ENCODE results near the gene ZNF629.

Gene ZNF629

DNA sequence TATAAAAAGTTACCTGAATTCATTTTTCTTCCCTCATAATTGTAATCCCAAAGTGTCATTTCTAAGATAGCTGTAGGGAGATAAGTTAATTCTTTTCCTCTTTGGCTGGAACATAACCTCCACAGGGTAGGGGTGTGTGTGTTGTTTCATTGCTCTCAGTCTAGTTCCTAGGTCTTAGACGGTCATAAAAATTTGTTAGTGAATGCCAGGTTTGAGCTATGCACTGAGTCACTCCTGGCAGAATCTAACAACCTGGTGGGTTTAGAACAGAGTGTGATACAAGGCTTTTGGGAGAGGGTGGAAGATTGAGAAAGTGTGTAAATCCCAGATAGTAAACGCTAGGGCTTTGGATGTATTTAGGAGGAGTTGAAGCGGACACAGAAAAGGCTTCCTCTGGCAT, 39.7 kb downstream of the ZNF629 start:
- peak; percentile 28 for DNase-seq

DNA sequence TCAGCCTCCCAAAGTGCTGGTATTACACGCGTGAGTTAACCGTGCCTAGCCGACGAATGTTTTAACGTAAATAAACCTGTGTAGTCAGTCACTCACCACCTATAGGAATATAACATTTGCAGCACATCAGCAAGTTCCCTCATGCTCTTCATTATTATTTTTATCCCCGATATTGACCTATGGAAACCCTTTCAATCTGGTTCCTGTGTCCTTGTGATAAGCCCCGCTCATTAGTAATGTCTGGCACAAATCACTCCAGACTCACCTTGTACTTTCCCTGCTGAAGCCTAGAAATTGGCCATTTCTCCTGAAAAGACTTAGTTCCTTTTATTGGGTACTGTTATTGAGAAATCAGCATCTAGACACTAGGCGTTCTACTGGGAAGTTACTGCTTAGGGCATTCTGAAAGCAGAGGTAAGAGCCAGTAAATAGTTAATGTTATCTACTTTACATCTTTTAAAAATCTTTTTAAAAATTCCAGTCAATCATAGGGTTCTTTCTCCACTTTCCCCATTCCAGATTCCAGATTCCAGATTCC, 40.3 kb downstream of the ZNF629 start:
- no peak for DNase-seq

DNA sequence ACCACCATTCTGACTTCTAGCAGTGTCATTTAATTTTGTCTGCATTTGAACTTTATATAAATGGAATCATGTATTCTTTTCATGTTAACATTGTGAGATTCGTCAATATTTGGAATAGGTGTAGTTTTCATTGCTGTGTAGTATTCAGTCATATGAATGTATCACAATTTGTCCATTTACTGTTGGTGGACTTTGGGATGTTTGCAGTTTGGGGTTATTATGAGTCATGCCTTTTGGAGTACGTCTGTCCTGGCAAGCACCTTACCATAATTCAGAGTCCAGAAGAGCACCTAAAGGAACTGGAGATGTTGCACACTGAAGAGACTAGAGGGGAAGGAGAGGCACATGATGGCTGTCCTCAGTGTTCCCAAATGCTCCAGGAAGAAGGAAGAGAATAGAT, 41.9 kb downstream of the ZNF629 start:
- DNase-seq = no peak

DNA sequence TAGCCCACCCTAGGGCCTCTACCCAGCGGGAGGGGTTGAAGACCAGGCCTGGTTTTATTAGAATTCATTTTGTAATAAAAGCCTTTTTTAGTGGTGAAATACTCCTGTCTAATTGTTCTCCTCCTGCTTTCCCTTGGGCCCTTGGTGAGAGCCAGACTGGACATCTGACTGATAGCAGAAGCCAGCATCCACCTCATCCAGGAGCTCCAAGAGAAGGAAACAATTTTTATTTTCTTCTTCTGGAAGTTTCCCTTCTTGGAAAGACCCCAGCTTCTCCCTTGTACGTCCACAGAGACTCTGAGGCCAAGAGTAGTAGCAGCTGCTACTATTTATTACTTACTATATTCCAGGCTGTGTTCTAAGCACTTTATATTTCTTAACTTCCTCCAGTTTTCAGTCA, 42.8 kb downstream of the ZNF629 start:
- DNase-seq = no peak

DNA sequence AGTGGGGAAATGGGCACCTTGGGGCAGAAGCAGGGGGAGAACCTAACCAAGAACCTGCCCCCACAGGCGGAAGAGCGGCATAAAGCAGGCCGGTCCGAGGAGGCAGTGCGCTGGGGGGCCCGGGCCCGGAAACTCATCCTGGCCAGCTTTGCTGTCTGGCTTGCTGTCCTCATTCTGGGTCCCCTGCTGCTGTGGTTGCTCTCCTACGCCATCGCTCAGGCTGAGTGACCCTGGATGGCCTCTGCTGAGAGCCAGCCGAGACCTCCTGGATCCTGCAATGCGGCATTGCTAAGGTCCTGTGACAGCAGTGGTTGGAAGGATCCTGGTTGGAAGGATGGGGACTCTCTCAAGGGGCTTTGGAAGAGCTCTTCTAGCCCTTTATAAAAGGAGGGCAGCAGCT, 43.3 kb downstream of the ZNF629 start:
- DNase-seq = no peak

DNA sequence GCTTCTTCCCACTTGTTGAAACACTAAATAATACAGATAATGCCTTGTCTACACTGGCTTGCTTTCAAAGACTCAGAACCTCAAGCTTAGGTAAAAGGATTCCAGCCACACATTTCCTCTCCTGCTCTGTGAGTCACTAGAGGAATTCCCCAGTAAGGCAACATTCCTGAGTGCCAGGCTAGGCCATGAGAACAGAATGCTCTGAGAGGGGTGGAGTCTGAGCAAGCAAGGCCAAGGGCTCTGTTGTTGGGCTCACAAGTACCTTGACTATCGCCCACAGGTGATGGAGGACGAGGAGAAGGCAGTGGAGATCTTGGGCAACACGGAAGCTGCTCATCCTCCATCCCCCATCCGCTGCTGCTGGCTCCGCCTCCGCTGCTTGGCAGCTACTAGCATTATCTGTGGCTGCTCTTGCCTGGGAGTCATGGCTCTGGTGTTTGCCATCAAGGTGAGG, 45.5 kb downstream of the ZNF629 start:
- DNase-seq = peak; percentile 90

DNA sequence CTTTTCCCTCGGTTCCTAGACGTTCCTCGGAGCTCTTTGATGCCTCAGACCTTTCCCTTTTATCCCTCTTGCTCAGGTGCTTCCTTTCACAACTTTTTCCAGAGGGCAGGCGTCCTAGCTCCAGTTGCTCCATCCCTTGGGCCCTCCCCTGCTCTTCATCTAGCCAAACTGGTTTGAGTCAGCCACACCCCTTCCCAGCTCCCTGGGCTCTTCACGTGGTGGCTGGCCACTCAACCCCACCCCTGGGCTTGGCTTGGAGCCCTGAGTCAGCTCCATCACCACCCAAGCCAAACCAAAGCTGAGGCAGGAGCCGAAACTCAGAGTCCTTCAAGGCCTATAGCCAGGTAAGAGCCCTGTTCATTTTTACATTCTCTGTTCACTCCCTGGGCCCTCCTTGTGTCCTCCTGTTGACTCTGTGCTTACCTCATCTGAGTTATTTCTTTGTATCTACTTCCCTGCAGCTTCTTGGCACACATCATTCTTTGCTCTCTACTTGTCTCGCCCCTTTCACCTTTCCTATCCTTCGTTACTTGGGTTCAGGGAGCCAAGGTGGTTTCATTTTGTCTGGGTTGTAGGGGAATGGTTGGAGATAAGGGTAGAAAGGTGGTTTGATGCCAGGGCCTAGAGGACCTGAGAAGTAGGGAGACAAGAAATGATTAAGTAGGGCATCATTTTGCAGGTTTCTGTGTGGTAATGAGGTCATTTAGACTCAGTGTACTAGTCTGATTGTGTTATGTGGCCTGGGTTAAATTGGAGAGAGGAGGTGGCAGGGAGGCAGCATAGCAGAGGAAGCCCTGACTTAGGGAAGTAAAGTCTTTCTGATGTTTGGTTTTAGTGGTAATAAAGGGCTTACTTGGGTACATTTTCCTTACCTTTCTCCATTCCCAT, 46.4 kb downstream of the ZNF629 start:
- DNase-seq = peak; percentile 35

DNA sequence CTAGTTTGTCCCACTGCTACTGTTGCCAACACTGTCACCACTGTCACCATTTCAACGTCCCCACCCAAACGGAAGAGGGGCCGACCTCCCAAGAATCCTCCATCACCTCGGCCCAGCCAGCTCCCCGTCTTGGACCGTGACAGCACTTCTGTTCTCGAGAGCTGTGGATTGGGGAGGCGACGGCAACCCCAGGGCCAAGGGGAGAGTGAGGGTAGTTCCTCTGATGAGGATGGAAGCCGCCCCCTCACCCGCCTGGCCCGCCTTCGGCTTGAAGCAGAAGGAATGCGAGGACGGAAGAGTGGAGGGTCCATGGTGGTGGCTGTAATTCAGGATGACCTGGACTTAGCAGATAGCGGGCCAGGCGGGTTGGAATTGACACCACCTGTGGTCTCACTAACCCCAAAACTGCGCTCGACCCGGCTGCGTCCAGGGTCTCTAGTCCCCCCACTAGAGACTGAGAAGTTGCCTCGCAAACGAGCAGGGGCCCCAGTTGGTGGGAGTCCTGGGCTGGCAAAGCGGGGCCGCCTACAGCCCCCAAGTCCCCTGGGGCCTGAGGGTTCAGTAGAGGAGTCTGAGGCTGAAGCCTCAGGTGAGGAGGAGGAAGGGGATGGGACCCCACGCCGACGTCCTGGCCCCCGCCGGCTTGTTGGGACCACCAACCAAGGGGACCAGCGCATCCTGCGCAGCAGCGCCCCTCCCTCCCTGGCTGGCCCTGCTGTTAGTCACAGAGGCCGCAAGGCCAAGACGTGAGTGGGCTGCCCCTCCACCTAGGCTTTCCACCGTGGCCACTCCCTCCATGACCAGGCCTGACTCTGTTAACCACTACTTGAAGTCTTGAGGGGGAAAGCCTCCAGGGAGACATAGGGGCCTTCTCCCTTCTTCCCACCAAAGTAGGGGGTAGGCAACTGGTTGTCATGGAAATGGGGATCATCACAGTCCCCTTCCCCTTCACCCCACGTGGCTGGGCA, 47.7 kb downstream of the ZNF629 start:
- no peak for DNase-seq

DNA sequence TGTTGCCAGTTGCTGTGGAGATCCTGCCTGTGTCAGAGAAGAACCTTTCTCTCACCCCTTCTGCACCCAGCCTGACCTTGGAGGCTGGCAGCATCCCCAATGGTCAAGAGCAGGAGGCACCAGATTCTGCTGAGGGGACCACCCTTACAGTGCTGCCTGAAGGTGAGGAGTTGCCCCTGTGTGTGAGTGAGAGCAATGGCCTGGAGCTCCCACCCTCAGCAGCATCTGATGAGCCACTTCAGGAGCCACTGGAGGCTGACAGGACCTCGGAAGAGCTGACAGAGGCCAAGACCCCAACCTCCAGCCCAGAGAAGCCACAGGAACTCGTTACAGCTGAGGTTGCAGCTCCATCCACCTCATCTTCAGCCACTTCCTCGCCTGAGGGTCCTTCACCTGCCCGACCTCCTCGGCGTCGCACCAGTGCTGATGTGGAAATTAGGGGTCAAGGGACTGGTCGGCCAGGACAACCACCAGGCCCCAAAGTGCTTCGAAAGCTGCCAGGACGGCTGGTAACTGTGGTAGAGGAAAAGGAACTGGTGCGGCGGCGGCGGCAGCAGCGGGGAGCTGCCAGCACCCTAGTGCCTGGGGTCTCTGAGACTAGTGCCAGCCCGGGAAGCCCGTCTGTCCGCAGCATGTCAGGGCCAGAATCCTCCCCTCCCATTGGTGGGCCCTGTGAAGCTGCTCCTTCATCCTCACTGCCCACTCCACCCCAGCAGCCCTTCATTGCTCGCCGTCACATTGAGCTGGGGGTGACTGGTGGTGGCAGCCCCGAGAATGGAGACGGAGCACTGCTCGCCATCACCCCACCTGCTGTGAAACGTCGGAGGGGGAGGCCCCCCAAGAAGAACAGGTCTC, 49.0 kb downstream of the ZNF629 start:
- DNase-seq = no peak

DNA sequence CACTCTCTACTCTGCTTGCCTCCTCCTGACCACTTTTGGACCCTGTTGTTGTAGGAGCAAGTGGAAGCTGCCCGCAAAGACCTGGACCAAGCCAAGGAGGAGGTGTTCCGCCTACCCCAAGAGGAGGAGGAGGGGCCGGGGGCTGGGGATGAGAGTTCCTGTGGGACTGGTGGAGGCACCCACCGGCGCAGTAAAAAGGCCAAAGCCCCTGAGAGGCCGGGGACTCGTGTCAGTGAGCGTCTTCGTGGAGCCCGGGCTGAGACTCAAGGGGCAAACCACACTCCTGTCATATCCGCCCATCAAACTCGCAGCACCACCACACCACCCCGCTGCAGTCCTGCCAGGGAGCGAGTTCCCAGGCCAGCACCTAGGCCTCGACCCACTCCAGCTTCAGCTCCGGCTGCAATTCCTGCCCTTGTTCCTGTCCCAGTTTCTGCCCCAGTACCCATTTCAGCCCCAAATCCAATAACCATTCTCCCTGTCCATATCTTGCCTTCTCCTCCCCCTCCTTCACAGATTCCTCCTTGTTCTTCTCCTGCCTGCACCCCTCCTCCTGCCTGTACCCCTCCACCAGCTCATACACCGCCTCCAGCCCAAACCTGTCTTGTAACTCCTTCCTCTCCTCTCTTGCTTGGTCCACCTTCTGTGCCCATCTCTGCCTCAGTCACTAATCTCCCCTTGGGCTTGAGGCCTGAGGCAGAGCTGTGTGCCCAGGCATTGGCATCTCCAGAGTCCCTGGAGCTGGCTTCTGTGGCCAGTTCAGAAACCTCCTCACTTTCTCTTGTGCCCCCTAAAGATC, 49.8 kb downstream of the ZNF629 start:
- DNase-seq = no peak

DNA sequence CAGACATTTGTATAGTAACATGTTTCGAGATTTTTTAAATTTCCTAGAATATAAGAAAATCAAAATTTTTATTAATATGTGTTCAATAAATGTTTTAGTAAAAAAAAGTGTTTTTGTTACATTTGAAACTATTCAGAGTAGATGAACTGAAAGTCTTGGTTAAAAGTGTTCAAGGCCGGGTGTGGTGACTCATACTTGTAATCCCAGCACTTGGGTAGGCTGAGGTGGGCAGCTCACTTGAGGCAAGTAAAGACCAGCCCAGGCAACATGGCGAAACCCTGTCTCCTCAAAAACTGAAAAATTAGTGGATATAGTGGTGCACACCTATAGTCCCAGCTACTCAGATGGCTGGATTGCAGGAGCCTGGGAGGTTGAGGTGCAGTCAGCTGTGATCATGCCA, 55.6 kb downstream of the ZNF629 start:
- DNase-seq = no peak

DNA sequence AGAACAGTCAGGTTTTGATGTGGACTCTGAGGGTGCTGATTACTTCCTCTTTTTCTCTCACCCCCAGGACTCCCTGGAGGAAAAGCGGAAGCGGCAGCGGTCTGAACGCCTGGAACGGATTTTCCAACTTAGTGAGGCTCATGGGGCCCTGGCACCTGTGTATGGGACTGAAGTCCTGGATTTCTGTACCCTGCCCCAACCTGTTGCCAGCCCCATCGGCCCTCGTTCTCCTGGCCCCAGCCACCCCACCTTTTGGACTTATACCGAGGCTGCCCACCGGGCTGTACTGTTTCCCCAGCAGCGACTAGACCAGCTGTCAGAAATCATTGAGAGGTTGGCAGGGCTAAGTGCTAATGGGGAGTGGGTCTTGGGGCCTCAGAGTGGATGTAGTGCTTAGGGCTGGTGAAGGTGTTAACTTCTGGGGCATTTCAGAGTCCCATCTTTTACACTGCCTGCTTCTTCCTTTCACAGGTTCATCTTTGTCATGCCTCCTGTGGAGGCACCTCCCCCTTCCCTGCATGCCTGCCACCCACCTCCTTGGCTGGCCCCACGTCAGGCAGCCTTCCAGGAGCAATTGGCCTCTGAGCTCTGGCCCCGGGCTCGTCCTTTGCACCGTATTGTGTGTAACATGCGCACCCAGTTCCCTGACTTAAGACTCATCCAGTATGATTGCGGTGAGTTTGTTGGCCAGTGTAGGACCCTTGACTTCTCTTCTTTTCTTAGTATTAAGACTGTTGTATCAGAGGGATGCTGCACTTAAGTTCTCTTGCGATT, 57.9 kb downstream of the ZNF629 start:
- no peak for DNase-seq
